ELR (cell line): ENCODE results near the gene CHURC1.

ENCODE experiments used
- DNase-seq: peaks from one replicate; pipeline ENCODE4 v3.0.0-alpha.2; 2015; ENCODE audit warnings: low read depth

The CHURC1 gene

GRCh38 chr14:64956697-64957406 is 42.6 kb downstream of the CHURC1 start:
- no peak for DNase-seq

- no peak for DNase-seq
These were observed 43.9 kb downstream of the CHURC1 start for GRCh38 chr14:64958201-64958600.

- no peak for DNase-seq
These were observed 44.5 kb downstream of the CHURC1 start for GRCh38 chr14:64958743-64959142.

- no peak for DNase-seq
These were observed 46.6 kb downstream of the CHURC1 start for GRCh38 chr14:64960762-64961276.

- no peak for DNase-seq
These were observed 49.4 kb downstream of the CHURC1 start for GRCh38 chr14:64963611-64964010.

GRCh38 chr14:64965356-64966000 is 51.2 kb downstream of the CHURC1 start:
- DNase-seq: no peak

GRCh38 chr14:64966976-64967375 is 52.7 kb downstream of the CHURC1 start:
- no peak for DNase-seq

- DNase-seq: no peak
These were observed 53.9 kb downstream of the CHURC1 start for GRCh38 chr14:64968167-64968566.

GRCh38 chr14:64968651-64969050 is 54.4 kb downstream of the CHURC1 start:
- DNase-seq: no peak

GRCh38 chr14:64970041-64970440 is 55.8 kb downstream of the CHURC1 start:
- DNase-seq: no peak

GRCh38 chr14:64970776-64971477 is 56.7 kb downstream of the CHURC1 start:
- DNase-seq: peak; percentile 22

GRCh38 chr14:64971491-64971942 is 57.3 kb downstream of the CHURC1 start:
- no peak for DNase-seq

- DNase-seq: peak; percentile 48
These were observed 57.9 kb downstream of the CHURC1 start, which contains the start of gene RAB15 for GRCh38 chr14:64971943-64972791. Gene RAB15, minus strand, starts transcription at chr14:64972336. Its CDS starts 260 bp downstream, at chr14:64972076.

- no peak for DNase-seq
These were observed 58.8 kb downstream of the CHURC1 start for GRCh38 chr14:64973026-64973442.

GRCh38 chr14:64973826-64974225 is 59.6 kb downstream of the CHURC1 start:
- no peak for DNase-seq

- no peak for DNase-seq
These were observed 60.3 kb downstream of the CHURC1 start for GRCh38 chr14:64974563-64974962.

GRCh38 chr14:64979336-64980074 is 65.2 kb downstream of the CHURC1 start:
- no peak for DNase-seq

GRCh38 chr14:64983439-64984310 is 69.4 kb downstream of the CHURC1 start:
- peak; percentile 72 for DNase-seq
